Measurements from ENCODE around the gene CEACAM8.

- no peak for TF ChIP-seq EZH2 (IDR thresholded peaks at IDR 0.05; ENCODE audit: insufficient read depth, poor library complexity, severe bottlenecking)
- no peak for TF ChIP-seq EZH2phosphoT487 (IDR thresholded peaks at IDR 0.05; ENCODE audit: insufficient read depth, low read depth)
Observed at GRCh38 chr19:42627916-42628315, 33.2 kb upstream of the CEACAM8 start.

Data from GM23248 (cell line).